GM12864 (cell line): ENCODE data around the gene TPM4.

Experiments used
- DNase-seq: peaks from one replicate; pipeline ENCODE4 v3.0.0-alpha.2; 2011; ENCODE audit warnings: low read depth
- H3K4me3 ChIP-seq: 2 replicates; pipeline ENCODE4 v1.5.1; 2011; ENCODE audit warnings: mild to moderate bottlenecking, low read depth, low read length, control low read depth
- TF ChIP-seq, protein P1 (sequence below): IDR thresholded peaks from 2 replicates; pipeline ENCODE4 v1.5.1; 2011; ENCODE audit warnings: low read depth, mild to moderate bottlenecking, moderate library complexity, low read length, control low read depth, inconsistent platforms; ENCODE audit errors: missing control alignments

TPM4 gene

DNA sequence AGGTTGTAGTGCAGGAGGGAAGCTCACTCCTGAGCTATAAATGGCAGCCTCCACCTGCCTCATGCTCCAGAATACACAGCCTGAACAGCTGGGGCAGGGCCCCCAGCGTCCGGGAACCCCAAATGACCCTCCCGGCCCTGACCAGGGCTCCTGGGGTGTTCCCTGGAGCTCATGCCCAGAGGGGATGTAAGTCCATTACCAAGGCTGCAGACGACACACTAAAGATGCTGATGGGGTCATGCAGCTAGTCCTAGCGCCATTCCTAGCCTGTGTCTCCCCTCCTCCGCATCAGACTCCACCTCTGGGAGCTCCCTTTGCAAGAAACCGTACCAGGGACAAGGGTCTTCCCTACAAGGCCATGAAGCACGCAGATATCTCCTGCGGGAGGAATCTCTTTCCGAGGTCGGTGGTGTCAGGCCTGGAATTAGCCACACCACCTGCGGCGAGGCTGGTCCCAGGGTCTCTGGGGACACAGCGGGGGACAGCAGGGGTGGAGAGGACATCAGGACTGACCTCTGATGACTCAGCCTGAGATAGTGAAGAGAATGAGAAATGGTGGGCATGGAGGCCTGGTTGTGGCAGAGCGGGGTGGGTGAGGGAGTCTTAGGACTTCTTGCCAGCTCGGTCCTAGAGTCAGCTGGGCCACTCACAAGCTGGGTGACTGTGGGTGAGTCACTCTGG is 11.9 kb upstream of the TPM4 start:
- no peak for DNase-seq
- H3K4me3 ChIP-seq: no peak overlapping the region
- TF ChIP-seq, protein P1, sequence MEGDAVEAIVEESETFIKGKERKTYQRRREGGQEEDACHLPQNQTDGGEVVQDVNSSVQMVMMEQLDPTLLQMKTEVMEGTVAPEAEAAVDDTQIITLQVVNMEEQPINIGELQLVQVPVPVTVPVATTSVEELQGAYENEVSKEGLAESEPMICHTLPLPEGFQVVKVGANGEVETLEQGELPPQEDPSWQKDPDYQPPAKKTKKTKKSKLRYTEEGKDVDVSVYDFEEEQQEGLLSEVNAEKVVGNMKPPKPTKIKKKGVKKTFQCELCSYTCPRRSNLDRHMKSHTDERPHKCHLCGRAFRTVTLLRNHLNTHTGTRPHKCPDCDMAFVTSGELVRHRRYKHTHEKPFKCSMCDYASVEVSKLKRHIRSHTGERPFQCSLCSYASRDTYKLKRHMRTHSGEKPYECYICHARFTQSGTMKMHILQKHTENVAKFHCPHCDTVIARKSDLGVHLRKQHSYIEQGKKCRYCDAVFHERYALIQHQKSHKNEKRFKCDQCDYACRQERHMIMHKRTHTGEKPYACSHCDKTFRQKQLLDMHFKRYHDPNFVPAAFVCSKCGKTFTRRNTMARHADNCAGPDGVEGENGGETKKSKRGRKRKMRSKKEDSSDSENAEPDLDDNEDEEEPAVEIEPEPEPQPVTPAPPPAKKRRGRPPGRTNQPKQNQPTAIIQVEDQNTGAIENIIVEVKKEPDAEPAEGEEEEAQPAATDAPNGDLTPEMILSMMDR: no peak

DNA sequence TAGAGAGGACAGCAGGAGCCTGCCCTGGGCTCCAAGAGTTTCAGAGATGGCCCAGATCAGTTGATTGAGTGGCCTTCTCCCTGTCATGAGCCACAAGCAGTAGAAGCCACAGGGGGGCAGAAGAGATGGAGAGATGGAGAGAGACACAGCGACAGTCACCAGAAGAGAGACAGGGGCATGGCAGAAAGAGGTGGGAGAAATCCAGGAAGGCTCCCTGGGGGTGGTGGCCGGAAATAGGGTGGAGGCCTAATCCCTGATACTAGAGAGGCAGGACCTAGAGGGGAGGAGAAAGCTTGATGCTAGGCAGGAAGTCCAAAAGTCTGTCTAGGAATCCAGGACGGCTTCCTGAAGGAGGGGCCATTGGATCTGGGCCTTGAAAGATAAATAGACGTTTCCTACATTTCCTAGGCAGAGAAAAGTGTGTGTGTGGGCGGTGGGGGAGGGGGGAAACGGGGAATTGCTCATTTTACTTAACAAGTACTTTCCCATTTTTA is 9.6 kb upstream of the TPM4 start:
- H3K4me3 ChIP-seq: no peak overlapping the region
- DNase-seq: no peak
- TF ChIP-seq, protein P1: peak; percentile 56

DNA sequence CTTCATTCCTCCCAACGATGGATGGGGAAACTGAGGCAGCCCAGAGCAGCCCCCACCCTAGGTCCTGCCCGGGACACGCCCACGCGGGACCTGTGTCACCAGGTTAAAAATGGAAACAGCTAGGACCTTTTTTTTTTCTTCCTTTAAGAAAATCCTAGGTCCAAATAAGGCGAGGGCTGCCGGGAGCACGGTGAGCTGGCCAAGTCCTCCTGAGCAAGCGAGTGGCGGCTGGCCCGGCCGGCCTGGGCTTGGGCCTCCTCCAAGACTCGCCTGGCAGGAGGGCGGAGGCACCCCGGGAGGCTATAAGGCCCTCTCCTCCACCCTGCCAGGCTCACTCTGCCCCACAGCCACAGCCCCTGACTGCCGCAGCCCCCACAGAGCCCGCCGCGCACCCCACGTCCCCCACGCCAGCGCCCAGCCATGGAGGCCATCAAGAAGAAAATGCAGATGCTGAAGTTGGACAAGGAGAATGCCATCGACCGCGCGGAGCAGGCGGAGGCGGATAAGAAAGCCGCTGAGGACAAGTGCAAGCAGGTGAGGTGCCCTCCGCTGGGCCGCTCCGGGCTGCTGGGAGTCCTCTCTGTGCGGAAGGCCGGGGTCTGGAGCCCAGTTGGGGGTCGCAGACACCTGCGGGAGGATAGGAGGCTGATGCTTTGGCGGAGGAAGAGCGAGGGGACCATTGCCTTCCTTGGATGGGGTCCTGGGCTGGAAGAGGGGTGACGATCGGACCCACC is 8.9 kb upstream of the TPM4 start:
- no peak overlapping the region for H3K4me3 ChIP-seq
- TF ChIP-seq, protein P1: no peak
- no peak for DNase-seq

DNA sequence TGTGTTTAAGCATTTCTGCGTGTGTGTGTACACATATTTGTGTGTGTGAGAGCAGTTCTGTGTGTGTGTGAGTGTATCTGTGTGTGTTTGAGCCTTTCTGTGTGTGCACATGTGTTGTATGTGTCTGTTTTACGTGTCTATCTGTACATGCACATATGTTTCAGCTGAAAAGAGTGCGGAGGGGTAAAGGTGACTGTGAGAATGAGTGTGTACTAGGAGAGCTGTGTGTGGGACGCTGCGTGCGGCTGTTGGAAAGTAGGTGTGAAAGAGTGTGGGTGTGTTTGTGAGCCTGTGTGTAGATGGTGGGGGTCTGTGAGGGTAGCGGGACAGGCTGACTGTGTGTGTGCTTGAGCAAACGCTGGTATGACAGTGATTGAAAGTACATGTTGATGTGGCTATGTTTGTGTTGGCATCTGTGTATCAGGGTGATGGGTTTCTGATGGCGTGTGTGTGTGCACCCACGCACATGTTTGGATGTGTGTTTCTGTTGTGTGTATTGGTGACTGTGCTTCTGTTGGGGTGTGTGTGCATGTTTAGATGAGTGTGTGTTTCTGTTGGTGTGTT is 7.5 kb upstream of the TPM4 start:
- no peak for DNase-seq
- TF ChIP-seq, protein P1: no peak
- H3K4me3 ChIP-seq: no peak overlapping the region

DNA sequence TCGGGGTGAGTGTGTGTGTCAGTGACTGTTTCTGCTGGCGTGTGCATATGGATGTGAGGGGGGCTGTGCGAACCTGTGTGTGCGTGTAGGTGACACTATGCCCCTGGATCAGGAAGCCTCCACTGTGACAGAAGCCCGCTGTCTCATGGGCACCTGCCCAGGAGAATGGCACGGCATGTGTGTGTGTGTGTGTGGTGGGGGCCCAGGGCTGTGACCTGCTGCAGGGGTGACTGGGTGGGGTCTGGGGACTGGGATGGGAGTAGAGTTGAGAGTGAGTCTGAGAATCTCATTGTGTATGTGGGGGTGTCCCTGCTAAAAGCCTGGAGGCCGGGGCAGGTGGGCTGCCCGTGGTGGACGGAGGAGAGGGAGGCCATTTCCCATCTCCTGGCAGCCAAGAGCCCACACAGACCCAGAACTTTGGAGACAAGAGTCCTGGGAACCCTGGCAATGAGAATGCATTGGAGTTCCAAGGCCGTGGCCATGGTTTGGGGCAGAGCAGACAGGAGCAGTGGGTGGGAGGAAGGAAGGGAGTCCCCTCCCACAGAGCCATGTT is 6.4 kb upstream of the TPM4 start:
- TF ChIP-seq, protein P1: no peak
- no peak for DNase-seq
- no peak overlapping the region; the same call in 1 of the 2 replicates for H3K4me3 ChIP-seq

DNA sequence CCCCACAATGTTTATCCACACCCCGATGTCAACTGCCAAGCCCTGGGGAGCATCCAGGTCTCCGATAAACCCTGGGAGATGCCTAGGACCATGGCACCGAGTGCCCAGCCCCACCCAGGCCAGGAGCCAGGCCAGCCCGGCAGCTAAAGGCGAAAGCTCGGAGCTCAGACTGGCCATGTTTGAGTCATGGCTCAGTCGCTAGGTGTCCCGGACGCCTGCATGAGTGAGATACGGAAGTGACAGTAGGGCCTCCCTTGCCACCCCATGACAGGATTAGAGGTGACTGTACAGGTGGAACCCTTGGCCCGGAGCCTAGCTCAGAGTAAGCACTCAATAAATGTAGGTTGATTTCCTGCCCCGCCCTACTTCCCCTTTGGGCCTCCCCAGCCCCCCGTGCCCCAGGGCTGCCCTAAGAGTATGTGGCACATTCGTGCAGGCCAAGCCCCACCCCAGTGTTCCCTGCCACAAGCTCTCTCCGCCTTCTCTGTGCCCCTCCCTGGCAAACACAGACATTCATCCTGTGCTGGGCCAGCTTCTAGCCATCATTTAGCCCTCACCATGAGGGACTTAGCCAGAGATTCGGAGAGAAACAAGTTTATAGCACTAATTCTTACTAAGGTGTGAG is 5.8 kb upstream of the TPM4 start:
- no peak overlapping the region; the same call in 1 of the 2 replicates for H3K4me3 ChIP-seq
- TF ChIP-seq, protein P1: peak; percentile 21
- DNase-seq: peak; percentile 74
